HG02571 (cell line): ENCODE measurements around the gene CFAP54.
"Not testable (repeated sequence)": the region's sequence is repeated elsewhere in the genome, so short reads cannot be mapped to it uniquely, and the experiment has no call there.

Experiments used
- ATAC-seq: cut with Tn5 transposase; IDR thresholded peaks from one replicate; pipeline ENCODE4 v1.9.1; 2021; ENCODE audit warnings: mild to moderate bottlenecking, moderate library complexity; ENCODE audit not compliant: unreplicated experiment

The CFAP54 gene

GRCh38 chr12:96605684-96606083 is 116.3 kb downstream of the CFAP54 start:
- ATAC-seq: no peak

DNA sequence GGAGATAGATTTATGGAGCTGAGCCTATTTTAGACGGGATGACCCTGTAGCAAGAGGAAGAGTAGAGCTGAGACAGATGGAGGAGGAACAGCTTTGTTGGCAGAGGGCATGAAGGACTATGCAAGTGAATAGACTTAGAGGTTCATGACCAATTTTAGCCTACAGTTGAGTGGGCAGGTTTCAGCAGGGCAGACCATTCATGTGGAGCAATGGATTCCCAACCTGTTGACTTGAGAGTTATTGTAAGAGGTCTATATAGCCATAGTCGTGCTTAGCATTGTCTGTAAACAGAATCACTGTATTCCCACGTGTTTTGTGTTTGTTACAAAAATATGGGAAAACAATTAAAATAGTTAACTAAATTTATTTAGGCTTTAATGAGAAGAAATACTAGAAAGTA is 116.8 kb downstream of the CFAP54 start:
- no peak for ATAC-seq

DNA sequence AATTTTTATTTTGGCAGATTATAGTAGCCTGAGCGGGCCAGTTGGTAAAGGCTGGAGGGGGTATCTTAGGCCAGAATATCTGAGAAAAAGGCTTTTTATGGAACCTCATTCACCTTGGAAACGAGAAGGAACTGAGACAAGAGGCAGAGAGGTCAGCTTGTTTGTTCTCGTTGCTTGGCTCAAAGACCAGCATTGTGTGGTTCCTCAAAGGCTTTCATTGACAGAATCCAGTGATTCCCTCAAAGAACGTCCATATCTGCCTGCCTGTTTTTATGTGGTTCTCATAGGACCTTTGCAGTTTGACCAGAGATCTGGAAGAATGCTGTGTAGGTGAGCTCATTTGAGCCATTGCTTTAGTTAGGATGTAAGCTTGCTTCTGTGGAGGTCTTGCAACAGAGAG is 117.3 kb downstream of the CFAP54 start:
- no peak for ATAC-seq

GRCh38 chr12:96617178-96617577 is 127.8 kb downstream of the CFAP54 start:
- no peak for ATAC-seq

GRCh38 chr12:96623155-96623554 is 133.8 kb downstream of the CFAP54 start:
- ATAC-seq: no peak

DNA sequence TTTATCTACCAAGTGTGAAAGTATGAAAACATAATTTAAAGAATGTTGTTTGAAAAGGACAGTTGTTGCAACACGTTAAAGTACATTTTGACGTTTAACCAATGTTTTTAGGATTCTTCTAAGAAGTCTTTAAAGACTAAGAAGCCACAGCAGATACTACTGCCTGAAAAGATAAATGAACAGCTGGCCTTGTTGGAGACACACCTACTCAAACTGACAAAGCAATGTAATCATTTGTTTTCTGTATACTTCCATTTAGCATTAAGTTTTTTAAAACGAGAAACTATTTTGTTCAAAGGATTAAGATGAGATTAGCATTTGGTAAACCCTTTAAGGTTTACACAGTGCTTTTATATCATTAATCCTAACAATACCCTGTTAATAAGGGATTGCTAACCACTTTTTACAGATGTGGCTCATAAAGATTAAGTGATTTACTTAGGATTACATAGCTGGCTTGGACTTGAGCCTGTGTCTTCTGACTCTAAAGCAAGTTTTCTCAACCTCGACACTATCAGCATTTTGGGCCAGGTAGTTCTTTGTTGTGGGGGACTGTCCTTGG is 134.4 kb downstream of the CFAP54 start:
- ATAC-seq: no peak

DNA sequence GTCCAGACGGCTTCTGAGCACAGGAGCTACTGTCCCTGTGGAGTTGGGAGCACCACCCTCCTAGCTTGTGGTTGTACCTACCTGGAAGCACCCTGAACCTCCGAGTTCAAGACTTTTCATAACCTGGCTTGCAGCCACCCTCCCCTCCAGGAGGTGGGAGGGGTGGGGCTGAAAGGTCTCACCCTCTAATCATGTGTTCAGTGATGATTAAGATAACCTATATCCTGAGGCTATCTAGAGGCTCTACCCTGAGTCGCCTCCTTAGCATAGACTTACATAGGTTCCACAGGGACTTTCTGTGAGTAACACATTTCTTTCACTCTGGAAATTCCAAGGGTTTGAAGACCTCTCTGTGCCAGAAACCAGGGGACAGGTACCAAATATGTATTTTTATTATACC is 146.5 kb downstream of the CFAP54 start:
- ATAC-seq: no peak

DNA sequence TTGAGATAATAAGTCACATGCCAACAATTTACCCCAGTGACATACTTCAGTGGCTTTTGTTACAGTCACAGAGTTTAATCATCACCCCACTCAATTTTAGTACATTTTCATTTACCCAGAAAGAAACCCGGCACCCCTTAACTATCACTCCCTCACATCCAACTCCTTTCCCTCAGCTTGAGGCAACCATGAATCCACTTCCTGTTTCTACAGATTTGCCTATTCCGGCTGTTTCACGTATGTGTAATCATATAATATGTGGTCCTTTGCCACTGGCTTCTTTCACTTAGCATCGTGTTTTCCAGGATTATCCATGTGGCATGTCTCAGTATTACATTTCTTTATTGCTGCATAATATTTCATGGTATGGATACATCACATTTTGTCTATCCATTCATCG is 147.5 kb downstream of the CFAP54 start:
- ATAC-seq: no peak

- ATAC-seq: no peak
These were observed 159.5 kb downstream of the CFAP54 start for GRCh38 chr12:96648923-96649322.

GRCh38 chr12:96652870-96653269 is 163.5 kb downstream of the CFAP54 start:
- ATAC-seq: no peak

GRCh38 chr12:96658075-96658474 is 168.7 kb downstream of the CFAP54 start:
- no peak for ATAC-seq

DNA sequence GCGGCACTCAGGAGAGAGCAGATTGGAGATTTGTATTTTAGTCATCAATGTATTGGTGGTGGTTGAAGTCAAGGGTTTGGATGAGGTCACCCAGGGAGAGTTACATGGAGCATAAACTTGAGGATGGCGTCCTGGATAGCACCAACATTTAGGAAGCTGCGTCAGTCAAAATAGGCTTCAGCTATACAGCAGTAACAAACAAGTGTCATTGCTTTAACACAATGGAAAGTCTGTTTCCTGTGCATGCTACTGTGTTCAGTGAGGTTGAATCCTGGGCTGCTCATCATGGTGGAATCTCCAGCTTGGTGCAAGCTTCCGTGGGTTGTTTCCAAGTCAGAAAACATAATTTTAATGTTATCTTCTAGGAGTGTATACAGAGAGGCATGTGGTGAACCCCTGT is 180.4 kb downstream of the CFAP54 start:
- ATAC-seq: no peak

DNA sequence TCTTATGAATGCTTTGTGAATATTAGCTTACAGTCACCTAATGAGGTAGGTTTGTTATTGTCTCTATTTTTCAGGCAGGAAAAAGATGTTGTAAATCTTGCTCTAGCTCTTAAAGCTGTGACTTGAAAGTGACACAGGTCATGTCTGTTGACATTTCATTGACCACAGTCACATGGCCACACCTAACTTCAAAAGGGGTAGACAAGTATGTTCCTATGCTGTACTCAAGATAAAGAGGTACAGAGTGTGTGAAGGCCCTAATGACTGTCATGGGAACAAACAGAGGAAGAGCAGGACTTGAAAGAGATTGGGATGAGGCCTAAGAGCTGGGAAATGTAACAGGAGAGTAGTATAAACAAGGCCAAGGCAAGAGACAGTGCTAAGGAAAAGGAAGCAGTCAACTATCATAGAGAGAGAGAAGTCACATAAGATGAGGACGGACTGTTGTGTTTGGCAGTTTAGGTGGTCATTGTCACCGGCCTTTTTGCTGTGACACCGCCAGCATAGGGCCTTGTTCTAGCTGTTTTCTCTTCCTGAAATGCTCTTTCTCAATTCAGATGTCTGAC is 181.0 kb downstream of the CFAP54 start:
- no peak for ATAC-seq

- not testable (repeated sequence) for ATAC-seq
These were observed 186.1 kb downstream of the CFAP54 start for GRCh38 chr12:96675519-96675918.

GRCh38 chr12:96677363-96677762 is 188.0 kb downstream of the CFAP54 start:
- ATAC-seq: no peak

- no peak for ATAC-seq
These were observed 198.3 kb downstream of the CFAP54 start for GRCh38 chr12:96687719-96688118.

DNA sequence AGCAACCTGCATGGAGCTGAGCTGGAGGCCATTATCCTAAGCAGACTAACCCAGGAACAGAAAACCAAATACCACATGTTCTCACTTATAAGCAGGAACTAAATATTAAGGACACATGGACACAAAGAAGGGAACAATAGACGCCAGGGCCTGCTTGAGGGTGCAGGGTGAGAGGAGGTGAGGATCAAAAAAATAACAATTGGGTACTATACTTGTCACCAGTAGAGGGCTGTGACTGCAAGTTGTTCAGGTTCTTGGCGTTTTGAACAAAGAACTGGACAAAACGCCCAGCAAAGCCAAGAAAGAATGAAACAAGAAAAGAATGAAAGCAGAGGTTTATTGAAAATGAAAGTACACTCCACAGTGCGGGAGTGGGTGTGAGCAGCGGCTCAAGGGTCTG is 209.1 kb downstream of the CFAP54 start:
- no peak for ATAC-seq

DNA sequence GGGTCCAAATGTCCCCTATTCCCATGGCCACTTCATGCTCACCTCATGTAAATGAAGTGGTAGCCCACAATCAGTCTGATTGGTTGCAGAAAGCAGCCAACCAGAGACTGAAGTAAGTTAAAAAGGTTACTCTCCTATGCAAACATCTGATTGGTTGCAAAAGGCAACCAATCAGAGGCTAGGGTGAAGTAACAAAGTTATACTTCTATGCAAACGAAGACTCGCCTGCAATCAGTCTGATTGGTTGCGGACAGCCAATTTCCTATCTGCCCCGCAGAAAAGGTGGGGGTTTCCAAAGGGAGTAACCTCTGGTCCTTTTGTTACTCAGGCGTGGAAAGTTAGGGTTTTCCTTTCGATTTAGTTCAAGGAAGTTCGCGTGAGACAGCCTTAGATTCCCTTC is 209.6 kb downstream of the CFAP54 start:
- no peak for ATAC-seq

DNA sequence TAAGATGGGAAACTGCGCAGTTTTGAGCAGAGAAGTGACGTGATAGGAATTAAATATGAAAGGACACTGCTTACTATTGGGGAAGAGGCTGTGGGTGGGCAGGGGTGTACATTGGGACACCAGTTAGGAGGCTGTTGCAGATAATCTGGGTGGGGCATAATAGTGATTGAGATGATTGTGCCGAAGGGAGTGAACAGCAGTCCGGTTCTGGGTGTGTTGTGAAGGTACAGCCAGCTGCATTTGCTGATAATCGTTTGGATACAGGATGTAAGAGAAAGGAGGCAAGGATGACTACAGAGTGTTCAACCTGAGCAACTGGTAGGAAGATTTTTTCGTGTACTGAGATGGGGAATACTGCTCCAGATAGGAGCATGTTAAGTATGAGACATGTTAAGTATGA is 212.5 kb downstream of the CFAP54 start:
- ATAC-seq: no peak

DNA sequence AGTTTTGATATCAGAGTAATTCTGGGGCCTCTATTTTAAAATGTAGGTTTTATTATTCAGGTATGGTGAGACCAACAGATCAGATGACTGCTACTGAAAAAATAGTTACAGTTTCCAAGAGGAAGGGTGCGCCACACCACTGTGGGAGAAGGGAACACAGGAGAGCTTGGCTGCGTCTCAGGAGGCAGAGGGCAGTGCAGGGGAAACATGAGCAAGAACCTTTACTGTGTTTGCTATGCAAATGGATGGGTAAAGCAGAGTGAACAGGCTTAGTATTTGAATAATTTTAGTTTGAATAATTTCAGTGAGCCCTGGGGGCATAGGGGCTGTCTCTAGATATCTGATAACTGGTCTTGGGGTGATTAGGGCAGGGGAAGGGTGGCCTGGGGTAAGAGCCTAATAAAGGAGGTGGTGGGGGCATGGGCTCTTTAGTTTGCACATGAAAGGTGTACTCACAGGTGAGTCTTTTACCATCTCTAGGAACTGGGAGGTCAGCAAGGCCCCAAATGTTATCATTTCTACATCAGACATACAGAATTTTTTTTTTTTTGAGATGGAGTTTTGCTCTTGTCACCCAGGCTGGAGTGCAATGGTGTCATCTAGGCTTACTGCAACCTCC is 220.9 kb downstream of the CFAP54 start:
- ATAC-seq: no peak

DNA sequence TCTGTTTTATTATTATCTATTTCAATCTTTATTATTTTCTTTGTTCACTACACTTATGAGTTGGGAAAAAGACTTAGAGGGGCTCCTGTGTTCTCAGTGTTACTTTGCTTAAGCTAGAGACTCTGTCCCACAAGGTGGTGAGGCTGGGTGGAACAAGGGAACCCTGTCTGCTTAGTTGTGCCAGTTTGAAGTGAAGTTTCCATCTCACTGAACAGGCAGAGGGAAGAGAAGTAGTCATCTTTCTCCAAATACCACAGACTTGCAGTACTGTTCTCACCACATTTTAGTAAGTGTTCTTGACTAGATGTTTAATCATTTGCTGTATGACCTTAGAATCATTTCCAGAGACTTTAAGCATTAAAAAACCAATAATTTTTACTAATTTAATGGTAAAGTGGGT is 222.0 kb downstream of the CFAP54 start:
- no peak for ATAC-seq

GRCh38 chr12:96714199-96714598 is 224.8 kb downstream of the CFAP54 start:
- ATAC-seq: no peak
